H1 (cell line): ENCODE data around the gene FAM174B. TPM values are rescaled to one million over a fixed set of nuclear protein-coding genes. Genes with fewer than 3 reads are reported as not detected.
A peak's percentile ranks its signal among the peaks of the same experiment; 100 is the strongest.

Source experiments
- polyA plus RNA-seq, 7 experiments: library from polyadenylated mRNA; depleted of rRNA in 3 of 7; stranded (reverse) in 5 of 7; unstranded in 2 of 7; fragments of >200 nt in 5 of 7; fragments of 200-250 nt in 2 of 7; gene quantifications; 1 replicate in 5 of 7; 2 replicates in 1 of 7; 4 replicates in 1 of 7; pipeline versions ENCODE4 v1.2.1 to v1.2.3, GENCODE V29; 2011 to 2013; ENCODE audit warnings: missing spikeins in 2 of 7, mixed read lengths in 2 of 7
- total RNA-seq: library from RNA; stranded (reverse); fragmentation: NEBNext Ultra II Directional; extraction: Animal tissue kit (Norgen Biotek cat#: 25700); gene quantifications from 2 replicates; pipeline ENCODE4 v1.2.1, GENCODE V29; 2021
- TF ChIP-seq, protein P1 (sequence below): fragments of 300-600 bp; sonication (generic); IDR thresholded peaks from 2 replicates; pipeline ENCODE4 v1.7.1; 2012; ENCODE audit warnings: low read length, moderate library complexity, mild to moderate bottlenecking, inconsistent platforms; ENCODE audit not compliant: insufficient replicate concordance

FAM174B gene
- total and polyA plus RNA-seq, 2 of the 8 experiments (the other 6 are each of a cell fraction or from before 2014, with no cell fraction given), result 9.3 to 35.2 TPM

DNA sequence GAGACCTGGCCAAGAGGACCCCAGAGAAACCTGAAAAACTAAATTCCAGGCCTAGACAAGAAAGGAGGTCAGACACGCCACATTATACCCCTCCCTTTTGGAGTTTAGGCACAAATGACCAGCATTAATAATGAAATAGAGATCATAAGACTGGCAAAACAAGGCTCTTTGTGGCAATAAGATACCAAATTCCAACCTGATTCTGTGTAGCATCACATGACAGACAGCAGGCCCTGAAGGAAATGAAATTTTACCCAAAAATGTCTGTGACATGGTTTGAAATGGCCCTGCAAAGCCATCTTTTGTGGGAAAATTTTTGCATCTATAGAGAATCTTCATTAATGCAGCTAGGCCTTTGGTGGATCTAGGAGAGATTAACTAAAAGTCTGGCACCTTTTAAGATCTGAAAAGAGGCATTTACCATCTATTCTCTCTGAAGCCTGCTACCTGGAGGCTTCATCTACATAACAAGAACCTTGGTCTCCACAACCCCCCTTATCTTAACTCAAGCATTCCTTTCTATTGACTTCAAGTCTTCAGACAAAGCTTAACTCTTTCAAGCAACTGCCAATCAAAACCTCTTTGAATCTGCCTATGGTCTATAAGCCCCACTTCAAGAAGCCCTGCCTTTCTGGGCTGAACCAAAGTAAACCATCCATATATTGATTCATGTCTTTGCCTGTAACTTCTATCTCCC lies 8.0 kb downstream of the FAM174B start (continued):
- TF ChIP-seq, protein P1, sequence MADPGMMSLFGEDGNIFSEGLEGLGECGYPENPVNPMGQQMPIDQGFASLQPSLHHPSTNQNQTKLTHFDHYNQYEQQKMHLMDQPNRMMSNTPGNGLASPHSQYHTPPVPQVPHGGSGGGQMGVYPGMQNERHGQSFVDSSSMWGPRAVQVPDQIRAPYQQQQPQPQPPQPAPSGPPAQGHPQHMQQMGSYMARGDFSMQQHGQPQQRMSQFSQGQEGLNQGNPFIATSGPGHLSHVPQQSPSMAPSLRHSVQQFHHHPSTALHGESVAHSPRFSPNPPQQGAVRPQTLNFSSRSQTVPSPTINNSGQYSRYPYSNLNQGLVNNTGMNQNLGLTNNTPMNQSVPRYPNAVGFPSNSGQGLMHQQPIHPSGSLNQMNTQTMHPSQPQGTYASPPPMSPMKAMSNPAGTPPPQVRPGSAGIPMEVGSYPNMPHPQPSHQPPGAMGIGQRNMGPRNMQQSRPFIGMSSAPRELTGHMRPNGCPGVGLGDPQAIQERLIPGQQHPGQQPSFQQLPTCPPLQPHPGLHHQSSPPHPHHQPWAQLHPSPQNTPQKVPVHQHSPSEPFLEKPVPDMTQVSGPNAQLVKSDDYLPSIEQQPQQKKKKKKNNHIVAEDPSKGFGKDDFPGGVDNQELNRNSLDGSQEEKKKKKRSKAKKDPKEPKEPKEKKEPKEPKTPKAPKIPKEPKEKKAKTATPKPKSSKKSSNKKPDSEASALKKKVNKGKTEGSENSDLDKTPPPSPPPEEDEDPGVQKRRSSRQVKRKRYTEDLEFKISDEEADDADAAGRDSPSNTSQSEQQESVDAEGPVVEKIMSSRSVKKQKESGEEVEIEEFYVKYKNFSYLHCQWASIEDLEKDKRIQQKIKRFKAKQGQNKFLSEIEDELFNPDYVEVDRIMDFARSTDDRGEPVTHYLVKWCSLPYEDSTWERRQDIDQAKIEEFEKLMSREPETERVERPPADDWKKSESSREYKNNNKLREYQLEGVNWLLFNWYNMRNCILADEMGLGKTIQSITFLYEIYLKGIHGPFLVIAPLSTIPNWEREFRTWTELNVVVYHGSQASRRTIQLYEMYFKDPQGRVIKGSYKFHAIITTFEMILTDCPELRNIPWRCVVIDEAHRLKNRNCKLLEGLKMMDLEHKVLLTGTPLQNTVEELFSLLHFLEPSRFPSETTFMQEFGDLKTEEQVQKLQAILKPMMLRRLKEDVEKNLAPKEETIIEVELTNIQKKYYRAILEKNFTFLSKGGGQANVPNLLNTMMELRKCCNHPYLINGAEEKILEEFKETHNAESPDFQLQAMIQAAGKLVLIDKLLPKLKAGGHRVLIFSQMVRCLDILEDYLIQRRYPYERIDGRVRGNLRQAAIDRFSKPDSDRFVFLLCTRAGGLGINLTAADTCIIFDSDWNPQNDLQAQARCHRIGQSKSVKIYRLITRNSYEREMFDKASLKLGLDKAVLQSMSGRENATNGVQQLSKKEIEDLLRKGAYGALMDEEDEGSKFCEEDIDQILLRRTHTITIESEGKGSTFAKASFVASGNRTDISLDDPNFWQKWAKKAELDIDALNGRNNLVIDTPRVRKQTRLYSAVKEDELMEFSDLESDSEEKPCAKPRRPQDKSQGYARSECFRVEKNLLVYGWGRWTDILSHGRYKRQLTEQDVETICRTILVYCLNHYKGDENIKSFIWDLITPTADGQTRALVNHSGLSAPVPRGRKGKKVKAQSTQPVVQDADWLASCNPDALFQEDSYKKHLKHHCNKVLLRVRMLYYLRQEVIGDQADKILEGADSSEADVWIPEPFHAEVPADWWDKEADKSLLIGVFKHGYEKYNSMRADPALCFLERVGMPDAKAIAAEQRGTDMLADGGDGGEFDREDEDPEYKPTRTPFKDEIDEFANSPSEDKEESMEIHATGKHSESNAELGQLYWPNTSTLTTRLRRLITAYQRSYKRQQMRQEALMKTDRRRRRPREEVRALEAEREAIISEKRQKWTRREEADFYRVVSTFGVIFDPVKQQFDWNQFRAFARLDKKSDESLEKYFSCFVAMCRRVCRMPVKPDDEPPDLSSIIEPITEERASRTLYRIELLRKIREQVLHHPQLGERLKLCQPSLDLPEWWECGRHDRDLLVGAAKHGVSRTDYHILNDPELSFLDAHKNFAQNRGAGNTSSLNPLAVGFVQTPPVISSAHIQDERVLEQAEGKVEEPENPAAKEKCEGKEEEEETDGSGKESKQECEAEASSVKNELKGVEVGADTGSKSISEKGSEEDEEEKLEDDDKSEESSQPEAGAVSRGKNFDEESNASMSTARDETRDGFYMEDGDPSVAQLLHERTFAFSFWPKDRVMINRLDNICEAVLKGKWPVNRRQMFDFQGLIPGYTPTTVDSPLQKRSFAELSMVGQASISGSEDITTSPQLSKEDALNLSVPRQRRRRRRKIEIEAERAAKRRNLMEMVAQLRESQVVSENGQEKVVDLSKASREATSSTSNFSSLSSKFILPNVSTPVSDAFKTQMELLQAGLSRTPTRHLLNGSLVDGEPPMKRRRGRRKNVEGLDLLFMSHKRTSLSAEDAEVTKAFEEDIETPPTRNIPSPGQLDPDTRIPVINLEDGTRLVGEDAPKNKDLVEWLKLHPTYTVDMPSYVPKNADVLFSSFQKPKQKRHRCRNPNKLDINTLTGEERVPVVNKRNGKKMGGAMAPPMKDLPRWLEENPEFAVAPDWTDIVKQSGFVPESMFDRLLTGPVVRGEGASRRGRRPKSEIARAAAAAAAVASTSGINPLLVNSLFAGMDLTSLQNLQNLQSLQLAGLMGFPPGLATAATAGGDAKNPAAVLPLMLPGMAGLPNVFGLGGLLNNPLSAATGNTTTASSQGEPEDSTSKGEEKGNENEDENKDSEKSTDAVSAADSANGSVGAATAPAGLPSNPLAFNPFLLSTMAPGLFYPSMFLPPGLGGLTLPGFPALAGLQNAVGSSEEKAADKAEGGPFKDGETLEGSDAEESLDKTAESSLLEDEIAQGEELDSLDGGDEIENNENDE, result peak; percentile 83
